Measurements from ENCODE around the gene DOLPP1. TPM values are rescaled to one million over a fixed set of nuclear protein-coding genes. Genes with fewer than 3 reads are reported as not detected.

DOLPP1 gene
- total RNA-seq, 1 experiment from 2014 or later: 27.3 TPM

DNA sequence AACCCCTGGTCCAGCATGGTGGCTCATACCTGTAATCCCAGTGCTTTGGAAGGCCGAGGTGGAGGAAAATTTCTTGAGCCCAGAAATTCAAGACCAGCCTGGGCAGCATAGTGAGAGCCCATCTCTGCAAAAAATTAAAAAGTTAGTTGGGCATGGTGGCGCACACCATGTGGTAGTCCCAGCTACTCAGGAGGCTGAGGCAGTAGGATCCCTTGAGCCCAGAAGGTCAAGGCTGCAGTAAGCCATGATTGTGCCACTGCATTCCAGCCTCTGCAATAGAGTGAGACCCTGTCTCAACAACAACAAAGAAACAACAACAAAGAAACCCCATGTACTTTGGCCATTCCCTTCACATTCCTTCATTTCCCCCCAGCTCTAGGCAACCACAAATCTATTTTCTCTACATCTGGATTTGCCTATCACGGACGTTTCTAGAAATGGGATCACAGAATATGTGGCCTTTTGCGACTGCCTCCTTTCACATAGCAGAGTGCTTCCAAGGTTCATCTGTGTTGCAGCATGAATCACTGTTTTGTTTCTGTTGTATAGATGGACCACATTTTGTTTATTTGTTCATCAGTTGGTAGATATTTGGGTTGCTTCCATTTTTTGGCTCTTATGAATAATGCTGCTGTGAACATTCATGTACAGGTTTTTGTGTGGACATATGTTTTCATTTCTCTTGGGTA, 26.6 kb upstream of the DOLPP1 start:
- ATAC-seq (no peak), DNase-seq (no peak)
- no peak overlapping the region for H3K4me3 ChIP-seq (ENCODE audit: low read length)
- peaks cover 17% of the 10 kb centered on the region for H3K4me1 ChIP-seq (ENCODE audit: insufficient read depth, low read length)
- H3K79me2 ChIP-seq (ENCODE audit: low read length): no peaks in the 10 kb centered on the region
- no peaks in the 10 kb centered on the region for H3F3A ChIP-seq (ENCODE audit: low read length, unreplicated experiment)
- H3K9ac ChIP-seq (ENCODE audit: low read length): no peak overlapping the region
- no peaks in the 10 kb centered on the region for H3K9me3 ChIP-seq (ENCODE audit: low read length)
- H4K20me1 ChIP-seq (ENCODE audit: low read length): no peaks in the 10 kb centered on the region
- H3K36me3 ChIP-seq (ENCODE audit: low read depth, low read length): no peaks in the 10 kb centered on the region; the same call in 1 of the 2 replicates
- ChIA-PET CTCF (no interaction called here), POLR2A (ENCODE audit: unreplicated experiment) (no interaction called here)
- no peak overlapping the region for H2AFZ ChIP-seq (ENCODE audit: low read length)
- intact Hi-C loops (cut with micrococcal nuclease): no loop called here
- no peaks in the 10 kb centered on the region for H3K9me2 ChIP-seq (replicated peaks; ENCODE audit: low read length)
- TF ChIP-seq, protein P1, sequence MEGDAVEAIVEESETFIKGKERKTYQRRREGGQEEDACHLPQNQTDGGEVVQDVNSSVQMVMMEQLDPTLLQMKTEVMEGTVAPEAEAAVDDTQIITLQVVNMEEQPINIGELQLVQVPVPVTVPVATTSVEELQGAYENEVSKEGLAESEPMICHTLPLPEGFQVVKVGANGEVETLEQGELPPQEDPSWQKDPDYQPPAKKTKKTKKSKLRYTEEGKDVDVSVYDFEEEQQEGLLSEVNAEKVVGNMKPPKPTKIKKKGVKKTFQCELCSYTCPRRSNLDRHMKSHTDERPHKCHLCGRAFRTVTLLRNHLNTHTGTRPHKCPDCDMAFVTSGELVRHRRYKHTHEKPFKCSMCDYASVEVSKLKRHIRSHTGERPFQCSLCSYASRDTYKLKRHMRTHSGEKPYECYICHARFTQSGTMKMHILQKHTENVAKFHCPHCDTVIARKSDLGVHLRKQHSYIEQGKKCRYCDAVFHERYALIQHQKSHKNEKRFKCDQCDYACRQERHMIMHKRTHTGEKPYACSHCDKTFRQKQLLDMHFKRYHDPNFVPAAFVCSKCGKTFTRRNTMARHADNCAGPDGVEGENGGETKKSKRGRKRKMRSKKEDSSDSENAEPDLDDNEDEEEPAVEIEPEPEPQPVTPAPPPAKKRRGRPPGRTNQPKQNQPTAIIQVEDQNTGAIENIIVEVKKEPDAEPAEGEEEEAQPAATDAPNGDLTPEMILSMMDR (conservative IDR thresholded peaks at IDR 0.05; ENCODE audit: low read depth, low read length): no peak
- TF ChIP-seq EZH2 (IDR thresholded peaks at IDR 0.05; ENCODE audit: low read length, unreplicated experiment) (no peak), EZH2phosphoT487 (IDR thresholded peaks at IDR 0.05; ENCODE audit: borderline replicate concordance, low read length) (no peak)
- H3K27ac ChIP-seq (ENCODE audit: low read length): no peak overlapping the region
- no peak overlapping the region for H3K4me2 ChIP-seq (ENCODE audit: low read length)
- no peaks in the 10 kb centered on the region for H3K27me3 ChIP-seq (ENCODE audit: low read length)
- no TSS peak for BruUV-seq (replicated peaks)

DNA sequence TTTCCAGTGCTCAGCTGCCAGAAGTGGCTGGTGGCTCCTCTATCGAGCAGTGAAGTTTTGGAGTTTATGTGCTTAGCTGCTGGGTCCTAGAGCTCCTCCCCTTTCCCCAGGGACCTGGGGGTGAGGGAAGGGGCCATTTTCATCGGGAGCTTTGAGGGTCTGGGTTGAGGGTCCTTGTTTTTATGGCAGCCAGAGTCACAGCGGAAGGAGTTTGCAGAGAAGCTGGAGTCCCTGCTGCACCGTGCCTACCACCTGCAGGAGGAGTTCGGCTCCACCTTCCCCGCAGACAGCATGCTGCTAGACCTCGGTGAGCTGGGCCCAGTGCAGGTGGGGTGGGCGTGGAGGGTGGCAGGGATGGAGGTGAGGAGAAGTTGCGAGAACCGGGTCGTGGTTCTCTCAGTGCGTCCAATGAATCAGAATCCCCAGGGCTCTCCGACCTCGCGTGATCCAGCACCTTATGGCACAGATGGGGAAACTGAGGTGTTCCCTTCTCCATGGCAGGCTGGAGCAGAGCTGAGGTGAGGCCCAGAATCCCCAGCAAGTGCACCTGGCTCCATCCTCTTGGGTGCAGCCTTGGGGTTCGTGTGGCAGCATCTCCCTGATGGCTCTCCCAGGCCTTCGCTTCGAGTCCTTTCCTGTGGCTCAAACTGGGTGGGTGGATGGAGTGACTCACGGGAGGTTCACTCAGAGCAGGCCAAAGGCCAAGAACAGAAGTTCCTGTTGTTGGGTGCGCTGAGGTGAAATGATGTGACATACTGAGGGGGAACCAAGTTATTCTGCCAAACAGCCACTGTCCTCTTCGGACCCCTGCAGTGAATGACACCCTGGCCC, 21.7 kb upstream of the DOLPP1 start:
- peak overlapping the region; percentile 58 for H3K27ac ChIP-seq (ENCODE audit: low read length)
- DNase-seq: peak; percentile 52
- peak; percentile 85 for ATAC-seq

More for the DNA sequence above, 21.7 kb upstream of the DOLPP1 start:
- no peaks in the 10 kb centered on the region; the same call in 1 of the 2 replicates for H3K36me3 ChIP-seq (ENCODE audit: low read depth, low read length)
- TF ChIP-seq EZH2 (IDR thresholded peaks at IDR 0.05; ENCODE audit: low read length, unreplicated experiment) (no peak), EZH2phosphoT487 (IDR thresholded peaks at IDR 0.05; ENCODE audit: borderline replicate concordance, low read length) (no peak)
- TF ChIP-seq, protein P1 (conservative IDR thresholded peaks at IDR 0.05; ENCODE audit: low read depth, low read length): no peak
- POLR2A ChIA-PET (ENCODE audit: unreplicated experiment): no interaction called here
- no peaks in the 10 kb centered on the region for H3K9me2 ChIP-seq (replicated peaks; ENCODE audit: low read length)
- no peaks in the 10 kb centered on the region for H3F3A ChIP-seq (ENCODE audit: low read length, unreplicated experiment)
- no peaks in the 10 kb centered on the region for H3K9me3 ChIP-seq (ENCODE audit: low read length)
- peak overlapping the region; percentile 53 for H3K4me2 ChIP-seq (ENCODE audit: low read length)
- H3K9ac ChIP-seq (ENCODE audit: low read length): no peak overlapping the region
- H3K27me3 ChIP-seq (ENCODE audit: low read length): no peaks in the 10 kb centered on the region
- peaks cover 13% of the 10 kb centered on the region for H3K4me1 ChIP-seq (ENCODE audit: insufficient read depth, low read length)
- intact Hi-C loops (cut with micrococcal nuclease): no loop called here
- no peak overlapping the region for H3K4me3 ChIP-seq (ENCODE audit: low read length)
- CTCF ChIA-PET: no interaction called here
- H2AFZ ChIP-seq (ENCODE audit: low read length): no peak overlapping the region
- no TSS peak for BruUV-seq (replicated peaks)
- no peaks in the 10 kb centered on the region for H4K20me1 ChIP-seq (ENCODE audit: low read length)
- no peaks in the 10 kb centered on the region for H3K79me2 ChIP-seq (ENCODE audit: low read length)

Data from PC-3 (cell line).